Activated CD8-positive, alpha-beta memory T cell treated with anti-CD3 and anti-CD28 coated beads, Interleukin-2, amount 50 U/mL, for 4 hours (primary cell): ENCODE data around the gene GALNT9.

Experiments
- DNase-seq: peaks from one replicate; pipeline ENCODE4 v3.0.0-alpha.2; 2020

Gene GALNT9

DNA sequence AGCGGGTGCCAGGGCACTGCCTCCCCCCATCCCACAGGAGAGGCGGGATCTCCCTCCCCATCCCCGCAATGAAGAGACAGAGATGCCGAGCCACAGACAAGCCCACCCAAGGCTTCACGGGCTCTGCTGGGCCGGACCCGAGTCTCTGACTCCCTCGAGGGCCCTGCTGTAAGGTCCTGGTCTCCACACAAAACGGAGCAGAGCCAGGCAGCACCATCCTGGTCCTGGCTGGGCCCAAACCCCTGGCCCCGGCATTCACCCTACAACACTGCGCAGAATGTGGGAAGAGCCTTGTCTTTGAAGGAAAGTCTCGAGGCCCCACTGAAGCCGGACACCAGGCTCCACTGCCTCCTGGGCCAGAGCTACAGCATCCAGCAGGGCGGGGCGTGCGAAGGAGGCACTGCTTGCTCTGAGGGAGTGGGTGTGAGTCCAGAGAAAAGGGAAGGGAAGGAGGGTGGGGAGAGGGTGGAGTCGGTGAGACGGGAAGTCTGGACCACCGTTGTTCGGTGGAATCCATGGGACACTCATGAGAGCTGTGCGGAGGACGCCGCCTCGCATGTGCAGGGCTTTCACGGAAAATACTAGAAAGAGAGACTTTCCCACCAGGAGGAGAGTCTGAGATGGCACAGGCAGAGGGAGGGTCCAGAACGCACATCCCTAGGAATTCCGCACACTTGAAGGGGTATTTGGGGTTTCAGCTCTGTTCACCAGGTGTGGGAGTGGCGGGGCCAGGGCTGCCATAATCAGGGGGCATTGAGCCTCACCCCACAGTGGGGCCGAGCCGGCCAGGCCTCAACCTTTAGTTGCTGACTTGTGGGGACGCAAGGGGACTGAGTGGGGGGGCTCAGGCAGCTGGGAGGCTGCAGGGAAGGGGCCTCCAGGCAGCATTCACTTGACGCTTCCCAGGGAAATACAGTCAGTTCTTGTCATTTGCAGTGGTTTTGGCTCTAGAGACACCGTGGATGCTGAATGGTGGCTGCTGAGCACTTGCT, 36.8 kb downstream of the GALNT9 start:
- DNase-seq, result no peak

DNA sequence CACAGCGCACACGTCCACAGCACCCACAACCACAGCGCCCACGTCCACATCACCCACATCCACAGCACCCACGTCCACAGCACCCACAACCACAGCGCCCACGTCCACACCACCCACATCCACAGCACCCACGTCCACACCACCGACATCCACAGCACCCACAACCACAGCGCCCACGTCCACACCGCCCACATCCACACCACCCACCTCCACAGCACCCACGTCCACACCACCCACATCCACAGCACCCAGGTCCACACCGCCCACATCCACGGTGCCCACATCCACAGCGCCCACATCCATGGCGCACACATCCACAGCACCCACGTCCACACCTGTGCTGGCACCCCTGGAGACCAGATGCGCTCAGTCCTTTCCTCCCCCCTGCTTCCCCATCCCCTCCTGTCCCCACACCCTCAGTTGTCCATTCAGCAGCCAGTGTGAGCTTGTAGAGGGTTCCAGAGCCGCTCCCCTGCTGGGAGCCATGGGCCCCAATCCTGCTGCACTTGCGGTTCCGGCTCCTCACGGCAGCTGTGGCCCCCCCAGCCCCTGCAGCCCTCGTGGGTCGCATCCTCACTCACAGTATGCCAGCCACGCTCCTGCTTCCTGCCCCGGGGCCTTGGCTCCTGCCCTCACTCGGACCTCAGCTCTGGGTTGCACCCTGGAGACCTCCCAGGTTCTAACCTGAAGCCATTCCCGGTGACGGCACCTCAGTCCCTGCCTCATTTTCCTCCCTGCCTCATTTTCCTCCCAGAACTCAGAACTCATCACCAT, 37.8 kb downstream of the GALNT9 start:
- DNase-seq, result no peak

DNA sequence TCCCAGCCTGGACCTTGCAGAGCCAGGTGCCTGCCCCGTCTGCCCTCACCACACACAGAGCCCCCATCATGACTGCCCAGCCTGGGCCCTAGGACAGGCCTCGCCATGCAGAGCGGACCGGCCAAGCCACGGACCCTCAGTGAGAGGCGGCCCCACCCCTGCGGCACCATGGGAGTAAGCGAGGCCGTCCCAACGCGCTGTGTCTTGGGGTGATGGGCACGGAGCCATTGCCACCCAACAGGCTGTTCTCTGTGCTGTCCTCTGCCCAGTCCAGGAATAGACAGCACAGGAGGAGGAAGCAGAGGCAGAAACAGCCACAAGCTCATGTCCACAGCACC, 39.2 kb downstream of the GALNT9 start:
- no peak for DNase-seq

DNA sequence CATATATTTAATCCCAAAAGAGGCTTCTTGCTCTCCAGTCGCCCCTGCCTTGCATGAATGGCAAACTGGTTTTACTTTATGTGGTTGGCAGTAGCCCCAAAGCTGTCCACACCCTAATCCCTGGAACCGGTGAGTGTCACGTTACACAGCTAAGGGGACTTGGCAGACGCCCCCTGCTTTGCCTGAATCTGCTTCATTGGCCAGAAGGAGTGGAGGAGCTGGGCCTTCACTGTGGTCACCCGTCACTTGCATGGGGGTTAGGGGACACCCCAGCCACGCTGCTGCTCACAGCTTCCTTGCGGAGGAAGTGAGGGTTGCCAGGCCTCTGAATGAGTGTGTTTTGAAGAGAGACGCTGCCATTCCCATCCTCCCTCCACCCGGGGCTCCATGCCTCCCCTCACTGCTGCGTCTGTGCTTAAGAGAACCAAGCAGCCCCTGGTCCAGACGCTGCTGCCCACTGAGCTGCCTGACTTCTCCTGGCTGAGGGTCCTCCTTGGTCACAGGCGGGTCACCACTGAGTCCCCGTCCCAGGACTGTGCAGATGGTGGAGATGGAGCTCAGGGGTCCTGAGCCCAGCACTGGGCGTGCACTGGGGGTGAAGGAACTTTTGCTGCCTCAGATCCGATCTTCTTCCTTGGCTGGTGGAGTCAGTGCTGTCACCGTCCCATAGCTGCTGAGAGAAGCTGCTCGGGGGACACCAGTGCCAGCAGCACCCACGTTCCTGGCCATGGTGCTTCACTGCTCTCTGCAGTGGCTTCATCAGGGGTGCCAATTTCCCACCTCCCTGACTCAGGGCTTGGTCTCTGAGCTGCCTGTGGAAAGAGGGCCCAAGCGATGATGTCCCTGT, 39.8 kb downstream of the GALNT9 start:
- no peak for DNase-seq

DNA sequence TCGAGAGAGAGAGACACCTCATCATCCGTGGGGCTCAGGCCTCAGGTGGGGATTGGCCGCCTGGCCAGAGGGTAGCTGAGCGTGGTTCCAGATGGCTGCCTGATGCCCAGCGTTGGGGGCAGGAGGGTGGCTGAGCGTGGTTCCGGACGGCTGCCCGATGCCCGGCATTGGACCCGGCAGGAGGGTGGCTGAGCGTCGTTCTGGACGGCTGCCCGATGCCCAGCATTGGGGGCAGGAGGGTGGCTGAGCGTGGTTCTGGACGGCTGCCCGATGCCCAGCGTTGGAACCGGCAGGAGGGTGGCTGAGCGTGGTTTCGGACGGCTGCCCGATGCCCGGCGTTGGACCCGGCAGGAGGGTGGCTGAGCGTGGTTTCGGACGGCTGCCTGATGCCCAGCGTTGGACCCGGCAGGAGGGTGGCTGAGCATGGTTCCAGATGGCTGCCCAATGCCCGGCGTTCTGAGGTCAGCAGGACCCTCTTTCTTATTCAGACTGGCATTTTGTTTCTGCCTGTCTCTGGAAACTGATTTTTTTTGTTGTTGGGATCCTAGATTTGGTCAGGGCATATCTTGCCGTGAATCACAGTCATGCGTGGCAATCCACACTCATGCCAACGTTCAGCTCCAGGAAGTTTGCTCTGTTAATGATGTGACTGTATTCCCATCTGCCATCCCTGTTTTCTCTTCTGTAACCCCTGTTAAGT, 40.7 kb downstream of the GALNT9 start:
- DNase-seq, result no peak

DNA sequence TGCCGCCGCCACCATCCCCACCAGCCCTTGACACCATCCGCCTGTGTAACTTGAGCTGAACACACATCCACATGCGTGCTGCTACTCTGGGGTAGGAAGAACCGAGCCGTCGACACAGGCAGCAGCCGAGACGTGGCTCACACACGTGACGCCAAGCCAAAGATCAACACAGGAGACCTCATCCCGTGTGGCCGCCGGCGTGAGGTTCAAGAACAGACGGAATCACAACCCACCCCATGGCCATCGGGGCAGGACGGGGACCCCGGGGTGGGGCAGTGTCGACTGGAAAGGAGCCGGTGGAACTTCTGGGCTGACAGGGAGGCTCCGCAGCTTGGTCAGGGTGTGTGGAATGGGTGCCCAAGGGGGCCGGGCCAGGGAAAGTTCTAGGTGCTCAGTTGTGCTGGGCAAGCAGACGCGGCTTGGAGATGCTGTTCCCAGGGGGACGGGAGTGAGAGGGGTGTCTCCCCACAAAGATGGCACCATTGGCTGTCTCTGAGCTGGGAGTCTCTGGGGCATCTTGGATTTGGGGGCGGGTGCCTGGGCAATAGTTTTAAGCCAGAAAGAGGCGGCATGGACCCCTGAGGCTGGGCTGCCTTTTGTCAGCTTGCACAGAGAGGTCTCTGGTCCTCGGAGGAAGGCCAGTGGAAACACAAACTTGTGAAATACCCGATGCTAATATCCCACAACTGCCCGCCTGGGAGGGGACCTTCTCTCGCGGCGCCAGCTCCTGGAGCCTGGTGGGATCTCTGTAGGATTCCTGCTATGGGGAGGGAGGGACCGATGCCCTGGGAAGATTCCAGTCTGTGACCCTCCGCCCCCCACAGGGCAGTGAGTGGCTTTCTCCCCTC, 41.8 kb downstream of the GALNT9 start:
- no peak for DNase-seq

DNA sequence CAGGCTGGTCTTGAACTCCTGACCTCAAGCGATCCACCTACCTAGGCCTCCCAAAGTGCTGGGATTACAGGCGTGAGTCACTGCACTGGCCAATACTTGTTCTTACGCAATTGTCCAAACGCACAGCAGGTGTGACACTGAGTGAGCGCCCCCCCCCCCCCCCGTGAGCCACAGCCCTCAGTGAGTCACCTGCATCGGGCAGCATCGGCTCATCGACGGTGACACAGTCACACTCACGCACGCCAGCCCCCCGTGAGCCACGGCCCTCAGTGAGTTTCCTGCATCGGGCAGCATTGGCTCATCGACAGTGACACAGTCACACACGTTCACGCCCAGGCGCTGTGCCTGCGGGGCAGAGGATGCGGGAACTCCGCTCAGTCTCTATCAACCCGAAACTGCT, 42.5 kb downstream of the GALNT9 start:
- DNase-seq, result no peak

DNA sequence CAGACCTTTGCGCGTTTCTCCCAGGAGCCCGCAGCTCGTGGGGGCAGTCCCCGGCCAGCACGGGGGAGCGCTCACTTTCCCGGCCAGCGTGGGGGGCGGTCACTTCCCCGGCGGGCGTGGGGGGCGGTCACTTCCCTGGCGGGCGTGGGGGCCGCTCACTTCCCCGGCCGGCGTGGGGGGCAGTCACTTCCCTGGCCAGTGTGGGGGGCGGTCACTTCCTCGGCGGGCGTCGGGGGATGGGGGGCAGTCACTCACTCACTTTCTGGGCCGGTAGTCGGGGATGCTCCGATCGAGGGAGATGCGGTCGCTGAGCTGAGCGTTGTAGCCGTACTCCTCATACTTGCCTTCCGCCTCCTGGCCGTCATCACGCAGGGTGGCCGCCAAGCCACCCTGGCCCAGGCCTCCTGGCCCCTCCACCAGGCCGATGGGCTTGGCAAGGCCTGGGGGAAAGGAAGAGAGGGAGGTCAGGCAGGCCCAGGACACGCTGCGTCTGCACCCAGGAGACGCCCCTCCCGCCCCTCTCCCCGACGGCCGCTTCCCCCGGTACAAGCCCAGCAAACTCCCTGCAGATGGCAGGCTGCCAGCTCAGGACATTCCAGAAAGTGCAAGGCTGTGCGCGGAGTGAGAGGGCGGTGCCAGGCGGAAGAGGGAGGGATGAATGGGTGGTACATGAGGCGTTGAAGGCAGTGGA, 43.3 kb downstream of the GALNT9 start:
- DNase-seq, result no peak

DNA sequence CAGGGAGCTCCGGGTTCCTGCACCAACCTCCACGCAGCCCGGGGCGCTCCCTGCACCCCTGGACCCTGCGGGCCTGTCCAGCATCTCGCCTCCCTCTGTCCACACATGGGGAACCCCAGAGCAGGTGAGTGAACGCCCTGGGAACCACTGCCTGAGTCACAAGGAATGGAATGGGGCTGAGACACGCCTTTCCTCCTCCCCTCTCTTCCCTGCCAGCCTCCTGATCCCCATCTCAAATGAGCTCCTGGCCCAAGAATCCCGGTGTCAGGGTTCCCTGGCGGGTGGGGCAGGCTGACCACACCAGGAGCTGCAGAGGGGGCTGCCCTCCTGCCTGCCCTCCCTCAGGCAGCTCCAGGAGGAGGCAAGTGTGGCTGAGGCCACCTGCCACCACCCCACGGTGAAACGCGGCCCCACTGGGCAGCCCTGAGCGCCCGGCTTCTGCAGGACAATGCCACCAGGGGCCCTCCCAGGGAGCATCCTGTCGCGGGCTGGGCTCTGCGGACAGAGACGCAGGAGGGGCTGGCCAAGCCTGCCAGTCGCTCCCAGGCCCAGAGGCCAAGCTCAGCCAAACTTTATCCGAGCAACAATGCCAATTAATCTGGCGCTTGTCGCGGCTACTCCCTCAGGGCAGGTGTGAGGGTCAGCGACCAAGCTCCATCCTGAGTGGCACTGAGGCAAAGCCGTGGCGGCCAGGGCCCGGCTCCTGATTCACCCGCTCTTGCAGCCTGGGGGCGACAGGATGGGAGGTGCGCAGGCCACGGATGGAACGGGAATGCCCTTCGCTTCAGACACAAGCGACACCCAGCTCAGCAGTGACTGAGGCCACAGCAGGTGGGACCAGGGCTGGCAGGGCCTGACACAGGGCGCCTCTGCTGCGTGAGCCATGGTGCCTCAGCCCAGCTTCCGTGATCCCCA, 44.3 kb downstream of the GALNT9 start:
- no peak for DNase-seq

DNA sequence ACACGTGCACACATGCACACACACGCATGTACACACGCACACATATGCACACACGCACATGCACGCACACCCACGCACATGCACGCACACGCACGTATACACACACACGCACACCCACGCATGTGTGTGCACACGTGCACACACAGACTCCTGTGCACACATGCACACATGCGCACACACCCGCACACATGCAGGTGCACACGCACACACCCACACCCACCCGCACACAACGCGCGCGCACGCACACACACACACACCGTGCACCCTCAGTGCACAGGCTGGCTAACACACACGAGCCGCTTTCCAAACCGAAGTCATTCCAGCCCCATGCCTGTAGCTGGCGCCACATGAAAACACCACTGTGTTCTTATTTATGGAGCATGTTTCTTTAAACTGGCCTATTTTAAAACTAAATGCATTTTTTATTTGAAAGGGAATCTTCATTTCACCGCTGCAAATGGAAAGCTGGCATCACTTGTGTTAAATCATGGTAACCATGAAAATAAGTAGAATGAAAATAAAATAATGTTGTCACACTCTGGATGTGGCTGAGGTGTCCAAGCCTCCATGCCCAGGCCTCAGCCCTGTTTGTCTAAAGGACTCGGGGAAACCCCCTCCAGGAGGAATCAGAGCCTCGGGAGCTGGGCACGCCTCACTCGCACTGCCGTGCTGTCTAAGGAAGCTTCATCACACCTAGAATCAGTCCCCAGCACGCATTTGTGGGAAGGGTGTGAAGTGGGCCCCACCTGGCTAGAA, 45.1 kb downstream of the GALNT9 start:
- DNase-seq, result no peak

DNA sequence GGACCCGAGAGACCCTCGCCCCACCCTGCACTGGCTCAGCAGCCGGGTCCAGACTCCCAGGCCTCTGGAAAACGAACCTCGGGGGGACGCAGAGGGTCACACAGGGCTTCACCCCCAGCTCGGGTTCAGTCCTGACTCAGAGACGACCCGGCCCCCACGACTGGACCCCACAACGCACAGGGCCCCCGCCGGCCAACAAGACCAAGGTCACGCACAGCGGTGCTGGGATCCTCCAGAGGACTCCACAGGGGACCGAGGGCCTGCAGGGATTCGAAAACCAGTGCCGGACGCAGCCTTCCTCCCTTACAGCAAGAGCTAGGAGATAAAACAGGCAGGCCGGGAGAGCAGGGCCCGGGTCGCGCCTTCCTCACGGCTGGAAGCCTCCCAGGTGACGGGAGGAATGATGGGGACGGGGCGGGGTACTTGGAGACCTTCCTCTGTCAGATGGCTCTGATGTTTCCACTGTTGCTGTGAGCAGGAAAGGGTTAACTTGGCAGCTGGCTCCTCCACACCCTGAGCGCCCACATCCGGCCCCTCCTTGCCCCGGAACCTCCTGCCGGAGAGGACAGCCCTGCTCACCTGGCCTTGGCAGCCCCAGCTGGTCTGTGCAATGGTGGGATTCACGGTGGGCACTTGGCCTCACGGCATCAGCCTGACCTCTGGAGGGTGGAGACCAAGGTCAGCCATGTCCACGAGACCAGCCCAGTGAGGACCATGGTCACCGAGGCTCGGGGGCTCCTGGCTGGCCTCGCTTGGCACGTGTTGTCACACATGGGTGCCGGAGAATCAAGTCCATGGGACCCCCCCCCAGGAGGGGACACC, 46.2 kb downstream of the GALNT9 start:
- no peak for DNase-seq

DNA sequence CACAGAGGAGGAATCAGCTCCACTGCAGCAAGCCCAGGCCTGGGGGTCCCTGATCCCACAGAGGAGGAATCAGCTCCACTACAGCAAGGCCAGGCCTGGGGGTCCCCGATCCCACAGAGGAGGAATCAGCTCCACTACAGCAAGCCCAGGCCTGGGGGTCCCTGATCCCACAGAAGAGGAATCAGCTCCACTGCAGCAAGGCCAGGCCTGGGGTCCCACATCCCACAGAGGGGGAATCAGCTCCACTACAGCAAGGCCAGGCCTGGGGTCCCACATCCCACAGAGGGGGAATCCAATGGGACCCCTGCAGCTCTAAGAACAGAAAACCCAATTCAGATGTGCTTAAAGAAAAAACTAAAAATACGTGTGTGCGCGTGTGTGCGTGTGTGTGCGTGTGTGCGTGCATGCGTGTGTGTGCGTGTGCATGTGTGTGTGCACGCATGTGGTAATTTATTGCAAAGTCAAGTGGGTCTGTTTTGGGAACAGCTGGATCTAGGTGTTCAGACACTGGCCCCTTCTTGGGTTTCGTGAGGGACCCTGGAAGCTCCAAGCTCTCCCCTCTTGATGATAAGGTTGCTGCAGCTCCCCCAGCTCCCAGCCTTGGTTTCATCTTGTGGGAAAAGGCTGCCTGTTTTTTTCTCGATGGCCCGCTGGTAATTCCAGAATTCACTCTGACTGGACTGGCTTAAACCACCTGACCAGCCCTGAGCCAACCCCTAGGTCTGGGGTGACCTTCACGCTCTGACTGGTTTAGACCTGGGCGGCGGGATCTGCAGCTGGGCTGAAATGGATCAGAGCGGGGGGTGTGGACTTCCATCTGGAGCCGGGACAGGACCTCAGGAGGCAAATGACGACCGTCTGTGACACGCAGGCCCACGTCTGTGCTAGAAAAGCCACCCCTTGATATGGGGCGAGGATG, 47.1 kb downstream of the GALNT9 start:
- no peak for DNase-seq

DNA sequence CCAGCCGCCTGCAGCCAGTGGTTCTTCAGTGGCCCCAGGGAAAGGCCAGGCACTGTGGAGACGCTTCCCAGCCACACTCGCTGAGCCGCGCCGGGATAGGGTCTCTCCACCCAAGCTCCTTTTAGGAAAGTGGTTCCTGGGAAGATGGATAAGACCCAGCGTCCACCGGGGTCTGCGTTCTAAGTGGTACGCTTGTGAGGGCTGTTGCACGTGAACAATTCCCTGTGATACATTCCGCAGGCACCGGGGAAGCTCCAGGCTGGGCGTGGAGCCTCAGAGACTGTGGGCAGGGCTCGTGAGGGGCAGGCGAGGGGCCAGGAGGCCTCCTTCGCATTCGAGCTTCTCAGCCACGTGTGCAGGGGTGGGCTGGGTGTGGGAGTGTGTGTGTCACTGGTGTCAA, 48.4 kb downstream of the GALNT9 start:
- DNase-seq, result no peak

DNA sequence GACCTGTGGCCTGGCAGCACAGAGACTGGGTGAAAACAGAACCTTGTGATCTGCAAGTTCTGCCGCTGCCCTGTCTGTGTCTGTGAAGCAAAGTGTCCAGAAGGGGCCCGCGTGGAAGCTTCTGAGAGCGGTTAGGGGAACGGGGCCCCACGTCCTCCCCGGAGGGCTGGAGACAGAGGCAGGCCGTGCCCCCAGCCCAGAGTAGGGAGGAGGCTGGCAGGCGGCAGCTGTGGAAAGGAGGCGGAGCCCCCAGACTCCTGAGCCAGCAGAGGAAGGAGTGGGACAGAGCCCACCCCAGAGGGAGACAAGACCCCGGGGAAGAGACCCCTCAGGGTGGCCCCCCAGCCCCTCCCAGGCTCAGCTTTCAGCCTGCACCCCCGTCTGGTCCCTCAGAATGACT, 49.0 kb downstream of the GALNT9 start:
- DNase-seq, result no peak

DNA sequence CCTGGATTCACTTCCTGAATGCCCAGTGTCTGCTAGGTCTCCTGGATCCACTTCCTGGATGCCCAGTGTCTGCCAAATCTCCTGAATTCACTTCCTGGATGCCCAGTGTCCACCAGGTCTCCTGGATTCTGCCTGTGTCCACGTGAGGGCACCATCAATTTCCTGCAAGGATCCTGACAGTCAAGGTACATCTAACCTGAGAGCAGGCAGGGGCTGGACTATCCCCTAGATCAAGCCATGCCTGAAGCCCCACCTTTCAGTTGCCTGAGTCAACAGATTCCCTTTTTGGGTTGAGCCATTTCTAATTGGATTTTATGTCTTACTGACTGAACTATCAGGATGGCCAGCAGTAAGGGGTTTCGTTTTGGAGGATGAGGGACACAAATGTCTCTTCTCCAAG, 49.5 kb downstream of the GALNT9 start:
- no peak for DNase-seq

DNA sequence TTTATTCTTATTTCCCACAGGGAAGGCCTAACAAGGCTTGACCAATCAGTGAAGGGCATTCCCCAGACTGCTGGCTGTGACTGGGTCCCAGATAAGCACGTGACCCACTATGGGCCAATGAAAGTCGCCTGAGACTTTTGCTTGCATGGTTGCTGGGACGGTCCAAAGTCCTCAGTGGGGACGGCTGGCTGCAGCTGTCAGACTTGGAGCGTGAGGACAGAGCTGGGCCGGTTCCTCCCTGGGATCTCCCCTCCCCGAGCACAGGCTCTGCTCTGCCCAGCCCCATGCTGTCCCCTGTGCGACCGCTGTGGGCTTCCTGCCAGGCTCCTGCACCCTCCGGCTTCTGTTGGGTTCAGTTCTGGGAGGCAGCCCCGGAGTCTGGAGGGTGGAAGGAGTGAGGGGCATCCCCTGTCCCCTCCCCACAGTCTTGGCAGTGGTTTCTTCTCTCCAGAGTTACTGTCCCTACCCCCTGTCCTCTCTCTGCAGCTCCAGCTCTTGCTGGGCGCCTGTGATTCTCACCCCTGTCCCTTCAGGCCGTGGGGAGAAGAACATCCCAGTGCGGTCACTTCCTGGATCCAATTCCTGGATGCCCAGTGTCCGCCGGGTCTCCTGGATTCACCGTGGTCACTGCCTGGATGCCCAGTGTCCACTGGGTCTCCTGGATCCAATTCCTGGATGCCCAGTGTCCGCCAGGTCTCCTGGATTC, 50.1 kb downstream of the GALNT9 start:
- no peak for DNase-seq
